ENCODE data around the gene MATN1. TPM values are rescaled to one million over a fixed set of nuclear protein-coding genes. Genes with fewer than 3 reads are reported as not detected.

MATN1 gene
- polyA plus RNA-seq, 1 experiment = 0.12 TPM

- ChIA-PET POLR2A (no interaction called here), CTCF (no interaction called here)
- TF ChIP-seq CTCF (IDR thresholded peaks at IDR 0.05; ENCODE audit: low read depth, low read length) = no peak
- DNase-seq (ENCODE audit: low read depth, low spot score) = no peak
- Histone ChIP-seq H3K4me3 (ENCODE audit: low read depth, low read length) (no peak overlapping the region), H3K27me3 (ENCODE audit: control insufficient read depth, insufficient read depth, low read length) (peaks cover 2% of the 10 kb centered on the region), H3K9me3 (ENCODE audit: control insufficient read depth, insufficient read depth, low read length) (no peaks in the 10 kb centered on the region), H3K27ac (ENCODE audit: low read depth, low read length) (no peak overlapping the region)
Observed at GRCh38 chr1:30665216-30666010, 58.0 kb downstream of the MATN1 start.

- Histone ChIP-seq H3K27ac (ENCODE audit: low read depth, low read length) (no peak overlapping the region), H3K4me3 (ENCODE audit: low read depth, low read length) (no peak overlapping the region), H3K9me3 (ENCODE audit: control insufficient read depth, insufficient read depth, low read length) (no peaks in the 10 kb centered on the region), H3K27me3 (ENCODE audit: control insufficient read depth, insufficient read depth, low read length) (peaks cover 2% of the 10 kb centered on the region)
- ChIA-PET POLR2A (no interaction called here), CTCF (no interaction called here)
- no peak for DNase-seq (ENCODE audit: low read depth, low spot score)
- TF ChIP-seq CTCF (IDR thresholded peaks at IDR 0.05; ENCODE audit: low read depth, low read length) = no peak
Observed at GRCh38 chr1:30664103-30664755, 59.2 kb downstream of the MATN1 start.

- Histone ChIP-seq H3K9me3 (ENCODE audit: control insufficient read depth, insufficient read depth, low read length) (no peaks in the 10 kb centered on the region), H3K27ac (ENCODE audit: low read depth, low read length) (no peak overlapping the region), H3K27me3 (ENCODE audit: control insufficient read depth, insufficient read depth, low read length) (peaks cover 3% of the 10 kb centered on the region), H3K4me3 (ENCODE audit: low read depth, low read length) (no peak overlapping the region)
- DNase-seq (ENCODE audit: low read depth, low spot score) = no peak
- POLR2A ChIA-PET = no interaction called here
- no peak for TF ChIP-seq CTCF (IDR thresholded peaks at IDR 0.05; ENCODE audit: low read depth, low read length)
- CTCF ChIA-PET = no interaction called here
Observed at GRCh38 chr1:30663596-30664091, 59.7 kb downstream of the MATN1 start.

GRCh38 chr1:30662291-30662840 is 61.0 kb downstream of the MATN1 start:
- H3K4me3 ChIP-seq (ENCODE audit: low read depth, low read length) = no peak overlapping the region
- no peak for DNase-seq (ENCODE audit: low read depth, low spot score)

More at GRCh38 chr1:30662291-30662840, 61.0 kb downstream of the MATN1 start:
- no peak overlapping the region for H3K27ac ChIP-seq (ENCODE audit: low read depth, low read length)
- POLR2A ChIA-PET = no interaction called here
- peaks cover 5% of the 10 kb centered on the region for H3K27me3 ChIP-seq (ENCODE audit: control insufficient read depth, insufficient read depth, low read length)
- H3K9me3 ChIP-seq (ENCODE audit: control insufficient read depth, insufficient read depth, low read length) = no peaks in the 10 kb centered on the region
- CTCF ChIA-PET = no interaction called here
- no peak for TF ChIP-seq CTCF (IDR thresholded peaks at IDR 0.05; ENCODE audit: low read depth, low read length)
